Ectodermal cell (in vitro differentiated cells): ENCODE measurements around the gene MMP17.

Source experiments
- H3K27ac ChIP-seq: 2 replicates; pipeline ENCODE4 v1.7.0; 2013; ENCODE audit warnings: mild to moderate bottlenecking, low read depth, low read length; ENCODE audit not compliant: insufficient read depth, poor library complexity, severe bottlenecking
- H3K27me3 ChIP-seq: 2 replicates; pipeline ENCODE4 v1.7.0; 2013; ENCODE audit warnings: mild to moderate bottlenecking, low read length; ENCODE audit not compliant: insufficient read depth, control insufficient read depth, poor library complexity, severe bottlenecking
- H3K36me3 ChIP-seq: one replicate; pipeline ENCODE4 v1.7.0; 2013; ENCODE audit warnings: low read length; ENCODE audit not compliant: control insufficient read depth, insufficient read depth
- H3K4me1 ChIP-seq: one replicate; pipeline ENCODE4 v1.7.0; 2013; ENCODE audit warnings: low read length; ENCODE audit not compliant: control insufficient read depth, insufficient read depth
- H3K4me3 ChIP-seq: 2 replicates; pipeline ENCODE4 v1.7.0; 2013; ENCODE audit warnings: low read depth, low read length, control low read depth; ENCODE audit not compliant: insufficient read depth
- H3K9me3 ChIP-seq: 2 replicates; pipeline ENCODE4 v1.7.0; 2013; ENCODE audit warnings: mild to moderate bottlenecking, low read length, moderate library complexity; ENCODE audit not compliant: control insufficient read depth
- WGBS, 2 experiments: methylation state at CpG; one replicate each; pipeline ENCODE4 v1.1.7; 2013; ENCODE audit warnings: missing lambda C conversion rate in 2 of 2; 5-methylcytosine and 5-hydroxymethylcytosine counted together

MMP17 gene

GRCh38 chr12:131855521-131856142, 27.4 kb downstream of the MMP17 start:
- no peaks in the 10 kb centered on the region for H3K36me3 ChIP-seq
- H3K27ac ChIP-seq = no peak overlapping the region
- WGBS, 2 experiments = 71 to 73% methylated on average over 30 of the region's 30 CpGs
- H3K27me3 ChIP-seq = no peaks in the 10 kb centered on the region
- no peaks in the 10 kb centered on the region for H3K9me3 ChIP-seq
- peaks cover under 1% of the 10 kb centered on the region for H3K4me1 ChIP-seq
- no peak overlapping the region for H3K4me3 ChIP-seq

GRCh38 chr12:131856366-131857097, 28.3 kb downstream of the MMP17 start:
- Histone ChIP-seq H3K36me3 (no peaks in the 10 kb centered on the region), H3K27ac (no peak overlapping the region), H3K27me3 (no peaks in the 10 kb centered on the region), H3K9me3 (no peaks in the 10 kb centered on the region), H3K4me1 (peaks cover 4% of the 10 kb centered on the region), H3K4me3 (no peak overlapping the region)
- 89 to 90% methylated on average over 10 of the region's 10 CpGs for WGBS, 2 experiments

- H3K4me1 ChIP-seq = peaks cover 10% of the 10 kb centered on the region
- H3K27me3 ChIP-seq = no peaks in the 10 kb centered on the region
- 92% methylated on average over 21 of the region's 21 CpGs for WGBS, 2 experiments
- no peaks in the 10 kb centered on the region for H3K9me3 ChIP-seq
- H3K4me3 ChIP-seq = no peak overlapping the region
- H3K36me3 ChIP-seq = no peaks in the 10 kb centered on the region
- H3K27ac ChIP-seq = no peak overlapping the region
Observed at GRCh38 chr12:131857908-131858850, 30.0 kb downstream of the MMP17 start.

- Histone ChIP-seq H3K36me3 (no peaks in the 10 kb centered on the region), H3K4me3 (no peak overlapping the region), H3K4me1 (peaks cover 14% of the 10 kb centered on the region), H3K27ac (peak overlapping the region; percentile 58), H3K27me3 (no peaks in the 10 kb centered on the region), H3K9me3 (no peaks in the 10 kb centered on the region)
- WGBS, 2 experiments = 36 to 39% methylated on average over 22 of the region's 22 CpGs
Observed at GRCh38 chr12:131860472-131861260, 32.5 kb downstream of the MMP17 start.

- H3K4me3 ChIP-seq = no peak overlapping the region
- H3K27me3 ChIP-seq = no peaks in the 10 kb centered on the region
- H3K27ac ChIP-seq = no peak overlapping the region
- no peaks in the 10 kb centered on the region for H3K9me3 ChIP-seq
- no peaks in the 10 kb centered on the region for H3K36me3 ChIP-seq
- 93% methylated on average over 12 of the region's 12 CpGs for WGBS, 2 experiments
- peaks cover 14% of the 10 kb centered on the region for H3K4me1 ChIP-seq
Observed at GRCh38 chr12:131861261-131862083, 33.3 kb downstream of the MMP17 start.

GRCh38 chr12:131862084-131862441, 33.9 kb downstream of the MMP17 start:
- no peak overlapping the region for H3K4me3 ChIP-seq
- no peaks in the 10 kb centered on the region for H3K27me3 ChIP-seq
- no peaks in the 10 kb centered on the region for H3K36me3 ChIP-seq
- WGBS, 2 experiments = 60 to 61% methylated on average over 4 of the region's 4 CpGs
- H3K4me1 ChIP-seq = peaks cover 14% of the 10 kb centered on the region
- H3K9me3 ChIP-seq = no peaks in the 10 kb centered on the region
- no peak overlapping the region for H3K27ac ChIP-seq

GRCh38 chr12:131862600-131862993, 34.4 kb downstream of the MMP17 start:
- Histone ChIP-seq H3K4me1 (peaks cover 14% of the 10 kb centered on the region), H3K36me3 (no peaks in the 10 kb centered on the region), H3K27ac (no peak overlapping the region), H3K27me3 (no peaks in the 10 kb centered on the region), H3K9me3 (no peaks in the 10 kb centered on the region), H3K4me3 (no peak overlapping the region)
- WGBS, 2 experiments = 62 to 65% methylated on average over 14 of the region's 14 CpGs

- Histone ChIP-seq H3K4me1 (peaks cover 14% of the 10 kb centered on the region), H3K36me3 (no peaks in the 10 kb centered on the region), H3K9me3 (no peaks in the 10 kb centered on the region), H3K4me3 (no peak overlapping the region), H3K27me3 (no peaks in the 10 kb centered on the region), H3K27ac (no peak overlapping the region)
- WGBS, 2 experiments = 42 to 44% methylated on average over 20 of the region's 20 CpGs
Observed at GRCh38 chr12:131862994-131863710, 35.0 kb downstream of the MMP17 start.
